ENCODE measurements around the gene RSPH1. TPM values are rescaled to one million over a fixed set of nuclear protein-coding genes. Genes with fewer than 3 reads are reported as not detected.

Gene RSPH1
- total RNA-seq, 1 donor, result 0.81 TPM

DNA sequence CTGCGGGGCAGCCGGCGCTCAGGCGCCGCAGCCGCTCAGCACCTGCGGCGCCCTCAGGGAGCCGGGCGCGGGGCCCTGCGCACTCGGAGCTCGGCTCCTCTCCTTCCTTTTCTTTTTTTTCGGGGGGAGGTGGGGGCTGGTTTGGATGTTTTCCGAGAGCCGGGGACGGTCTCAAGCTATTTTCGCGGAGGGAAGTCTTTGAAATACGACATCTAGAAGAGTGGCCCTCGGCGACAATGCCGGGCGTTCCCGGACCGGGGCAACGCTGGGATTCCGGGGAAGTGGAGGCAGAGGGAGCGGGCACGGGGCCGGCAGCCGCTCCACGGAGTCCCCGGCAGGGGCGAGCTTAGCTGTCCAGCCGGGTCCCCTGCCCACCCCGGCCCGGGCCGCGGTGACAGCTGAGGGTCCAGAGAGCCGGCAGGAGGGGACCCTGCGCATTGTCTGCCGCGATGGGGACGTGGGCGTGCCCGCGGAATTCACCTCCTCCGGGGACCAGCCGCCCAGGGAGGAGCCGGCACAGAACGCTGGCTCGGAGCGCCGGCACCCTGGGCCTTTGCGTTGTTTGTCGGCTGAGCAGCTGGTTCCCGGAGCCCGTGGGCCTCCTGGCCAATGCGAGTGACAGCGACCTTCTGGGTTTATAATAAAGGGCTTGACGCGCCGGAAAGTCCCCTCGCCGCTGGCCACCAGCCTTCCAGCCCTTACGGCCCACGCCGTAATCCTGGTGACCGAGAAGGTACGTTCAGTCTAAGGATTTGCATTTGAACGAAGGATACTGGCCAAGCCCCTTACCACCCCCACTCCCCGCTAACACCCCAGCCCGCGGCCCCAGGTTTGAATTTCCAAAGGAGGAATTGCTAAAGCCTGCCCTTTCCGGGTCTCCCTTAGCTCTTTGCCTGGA lies 18.2 kb upstream of the RSPH1 start:
- peak in 1 of 3 donors; percentile 54 for DNase-seq (ENCODE audit: low read depth in 2 of 3, low spot score in 2 of 3)

DNA sequence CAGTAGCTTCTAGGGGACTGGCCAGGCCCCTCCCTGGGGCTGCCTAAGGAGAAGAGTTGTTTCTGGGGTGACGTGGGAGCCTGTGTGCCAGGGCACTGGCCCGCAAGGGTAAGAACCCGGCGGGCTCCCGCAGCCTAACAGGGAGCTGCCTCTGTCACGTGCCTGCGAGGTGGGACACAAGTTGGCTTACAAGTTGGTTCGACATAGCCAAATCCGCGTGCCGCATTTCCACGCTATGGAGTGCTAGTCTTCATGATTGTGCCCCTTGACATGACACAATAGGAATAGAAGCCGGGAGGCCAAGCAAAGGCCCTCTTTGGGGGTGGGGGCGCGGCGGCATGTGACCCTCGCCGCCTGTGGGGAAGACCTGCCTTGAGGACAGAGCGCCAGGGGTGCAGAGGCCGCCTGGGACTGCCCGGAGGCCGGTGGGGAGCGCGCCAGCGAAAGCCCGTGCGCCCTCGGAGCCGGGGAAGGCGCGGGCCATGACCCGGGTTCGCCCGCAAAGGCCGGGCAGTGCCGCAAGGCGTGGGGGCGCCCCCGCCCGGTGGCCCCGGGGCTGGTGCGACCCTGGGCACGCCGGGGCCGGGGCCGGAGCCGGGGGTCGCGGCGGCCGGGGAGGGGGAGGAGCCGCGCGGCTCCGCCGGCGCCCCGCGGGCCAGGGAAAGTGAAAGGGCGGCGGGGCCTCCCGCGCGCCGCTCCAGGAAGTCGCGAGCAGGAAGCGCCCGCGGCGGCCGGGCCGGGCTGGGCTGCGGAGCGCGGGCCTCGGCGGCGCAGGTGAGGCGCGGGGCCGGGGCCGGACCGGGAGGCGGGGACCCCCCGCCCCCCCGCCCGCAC lies 17.3 kb upstream of the RSPH1 start, which contains the start of gene SLC37A1:
Gene SLC37A1 (plus strand): TSS at position 702 of the 834 bp plus-strand sequence. CDS start 4,603 bp downstream, outside the sequence.
- no peak for DNase-seq (ENCODE audit: low read depth in 2 of 3, low spot score in 2 of 3)

DNA sequence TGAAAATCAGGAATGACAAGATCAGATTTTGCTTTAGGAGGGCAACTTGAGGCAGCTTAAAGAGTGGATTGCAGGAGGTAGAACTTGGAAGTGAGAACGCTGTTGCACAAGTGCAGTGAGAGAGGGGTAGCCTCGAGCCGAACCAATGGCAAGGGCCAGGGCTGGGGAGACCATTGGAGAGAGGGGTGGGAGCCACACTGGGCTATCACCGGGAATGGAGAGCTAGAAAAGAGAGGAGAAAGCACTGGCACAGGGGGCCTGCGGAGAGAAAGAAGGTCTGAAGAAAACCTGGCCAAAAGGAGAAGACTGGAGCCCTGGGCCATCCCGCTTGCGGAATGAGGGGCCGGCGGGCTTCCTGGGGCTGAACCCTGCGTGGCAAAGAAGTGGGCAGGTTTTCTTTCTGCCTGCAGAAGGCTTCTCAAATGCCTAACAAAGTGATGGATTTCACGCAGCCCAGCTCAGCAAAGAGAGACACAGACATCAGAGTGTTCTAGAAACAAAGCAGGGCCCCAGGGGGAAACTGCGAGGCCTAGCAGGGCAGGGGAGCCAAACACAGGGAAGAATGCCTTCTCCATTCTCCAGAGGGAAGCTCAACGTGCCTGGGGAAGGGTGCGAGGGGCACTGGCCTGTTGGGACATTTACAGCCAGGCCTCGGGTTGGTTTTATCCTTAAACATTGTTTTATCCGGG lies 16.5 kb upstream of the RSPH1 start:
- DNase-seq (ENCODE audit: low read depth in 2 of 3, low spot score in 2 of 3), result no peak

DNA sequence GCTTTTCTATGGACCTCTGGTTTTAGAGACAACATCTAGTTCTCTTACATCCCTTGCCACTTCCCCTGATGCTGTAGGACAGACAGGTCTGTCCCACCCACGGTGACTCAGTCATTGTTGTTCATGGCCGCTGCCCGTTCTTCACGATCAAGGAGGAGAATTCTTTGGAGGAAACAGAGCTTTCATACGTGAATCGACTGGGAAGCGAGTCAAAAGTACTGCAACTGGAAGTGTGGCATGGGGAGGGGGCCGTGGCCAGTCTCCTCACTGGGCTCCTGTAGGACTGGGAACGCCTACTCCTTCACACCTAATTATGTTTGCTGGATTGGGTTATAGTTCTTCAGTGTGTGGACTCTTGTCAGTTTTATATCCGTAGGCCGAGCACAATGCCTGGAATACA lies 13.2 kb upstream of the RSPH1 start:
- DNase-seq (ENCODE audit: low read depth in 2 of 3, low spot score in 2 of 3), result no peak

DNA sequence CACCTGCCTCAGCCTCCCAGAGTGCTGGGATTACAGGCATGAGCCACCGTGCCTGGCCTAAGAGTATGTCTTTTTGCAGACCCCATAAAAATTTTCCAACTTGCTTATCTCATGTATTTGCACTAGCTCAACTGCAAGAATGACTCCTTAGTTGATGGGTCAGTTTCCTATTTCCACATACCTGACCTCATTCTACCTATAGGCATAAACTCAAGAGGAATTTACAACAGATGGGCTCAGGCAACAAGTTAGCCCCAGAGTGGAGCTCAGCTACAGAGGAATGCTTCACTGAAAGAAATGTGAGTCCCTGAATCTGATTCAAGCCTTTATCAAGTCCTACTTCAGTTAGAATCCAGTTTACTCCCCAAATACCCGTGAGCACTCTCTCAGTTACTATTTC lies 12.3 kb upstream of the RSPH1 start:
- DNase-seq (ENCODE audit: low read depth in 2 of 3, low spot score in 2 of 3), result no peak

DNA sequence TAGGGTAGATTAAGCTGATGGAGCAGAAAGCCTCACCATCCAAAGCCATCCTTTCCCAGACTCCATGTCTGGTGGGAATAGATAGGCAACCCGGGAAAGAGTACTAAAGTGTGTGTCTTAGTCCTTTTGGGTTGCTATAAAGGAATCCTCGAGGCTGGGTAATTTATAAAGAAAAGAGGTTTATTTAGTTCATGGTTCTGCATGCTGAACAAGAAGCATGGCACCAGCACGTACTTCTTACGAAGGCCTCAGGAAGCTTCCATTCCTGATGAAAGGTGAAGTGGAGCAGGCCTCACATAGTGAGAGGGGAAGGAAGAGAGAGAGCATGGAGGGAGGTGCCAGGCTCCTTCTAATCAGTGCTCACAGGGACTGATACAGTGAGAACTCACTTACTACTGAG lies 11.4 kb upstream of the RSPH1 start:
- DNase-seq (ENCODE audit: low read depth in 2 of 3, low spot score in 2 of 3), result no peak

DNA sequence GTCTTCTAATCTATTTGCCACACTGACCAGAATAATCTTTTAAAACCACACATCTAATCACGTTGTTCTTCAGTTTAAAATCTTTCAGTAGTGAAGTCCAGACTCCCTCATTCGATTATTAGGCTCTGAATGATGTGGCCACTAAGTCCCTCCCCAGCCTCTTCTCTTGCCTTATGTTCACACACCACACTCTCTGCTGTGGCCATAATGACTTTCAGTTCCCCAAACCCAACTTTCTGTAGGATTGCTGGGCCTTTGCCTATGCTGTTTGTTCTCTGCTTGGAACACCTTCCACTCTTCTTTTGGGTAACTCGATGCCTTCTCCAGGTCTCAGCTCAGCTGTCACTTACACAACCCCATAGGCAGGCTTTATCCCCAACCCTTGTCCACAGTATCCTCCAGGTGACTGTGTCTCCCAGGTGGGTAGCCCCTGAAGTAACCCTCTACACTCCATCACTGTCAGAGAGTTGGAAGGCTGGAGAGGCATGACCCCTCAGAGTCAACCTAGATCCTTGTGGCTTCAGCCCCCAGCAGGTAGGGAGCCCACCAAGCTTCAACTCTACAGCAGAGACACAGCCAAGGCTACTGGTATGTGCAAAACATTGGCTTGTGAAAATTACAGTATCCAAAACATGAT lies 9.2 kb upstream of the RSPH1 start:
- DNase-seq (ENCODE audit: low read depth in 2 of 3, low spot score in 2 of 3), result no peak

DNA sequence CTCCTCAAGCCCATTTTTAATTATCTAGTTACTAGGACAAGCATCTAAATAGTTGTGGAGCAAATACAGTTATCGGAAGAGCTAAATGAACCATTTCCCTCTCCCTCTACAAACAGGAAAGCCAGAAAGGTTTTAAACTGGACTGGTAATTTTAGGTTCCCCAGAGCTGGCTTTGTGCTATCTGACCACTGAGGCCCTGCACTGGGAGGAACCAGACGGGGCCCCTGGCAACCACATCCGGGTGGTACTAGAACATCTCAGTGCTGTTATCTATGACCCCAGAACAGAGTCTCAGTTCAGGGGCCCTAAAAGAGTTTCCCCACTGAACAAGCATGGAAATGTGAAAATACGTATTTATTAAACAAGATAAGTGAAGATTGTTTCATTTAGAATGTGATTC lies 7.7 kb upstream of the RSPH1 start:
- DNase-seq (ENCODE audit: low read depth in 2 of 3, low spot score in 2 of 3), result peak in 2 of 3 donors; percentile 64 to 85

DNA sequence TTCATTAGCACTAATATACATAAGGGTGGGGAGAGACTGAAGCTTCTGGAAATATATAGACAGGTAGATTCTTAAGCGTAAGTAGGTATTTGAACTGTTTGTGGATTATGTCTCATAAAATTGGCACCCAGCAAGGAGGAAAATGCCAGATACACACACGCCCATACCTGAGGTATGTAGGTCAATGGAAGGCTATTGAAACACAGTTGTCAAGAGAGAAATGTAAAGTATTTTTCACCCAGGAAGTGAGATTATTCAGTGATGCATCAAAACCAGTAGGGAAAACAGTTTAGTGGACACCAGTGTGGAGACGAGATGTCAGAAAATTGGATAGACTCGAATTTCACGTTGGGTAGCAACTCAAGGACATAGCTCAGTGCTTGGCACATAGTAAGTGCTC lies 4.7 kb upstream of the RSPH1 start:
- DNase-seq (ENCODE audit: low read depth in 2 of 3, low spot score in 2 of 3), result no peak

DNA sequence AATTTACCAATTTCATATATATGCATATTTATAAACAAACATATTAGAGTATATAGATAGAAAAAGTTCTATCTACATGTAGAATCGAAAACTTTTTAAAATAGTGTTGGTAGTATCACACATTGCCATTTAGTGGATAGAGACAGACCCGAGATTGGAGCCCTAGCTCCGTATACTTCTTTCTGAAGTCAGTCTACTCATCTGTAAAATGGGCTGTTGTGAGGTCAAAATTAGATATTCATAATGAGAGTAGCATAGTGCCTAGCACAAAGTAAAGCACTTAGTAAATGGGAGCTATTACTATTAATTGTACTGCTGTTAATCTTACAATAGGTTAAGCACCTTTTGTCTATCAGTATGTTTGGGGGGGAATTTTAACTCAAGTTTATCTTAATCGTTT lies 4.2 kb upstream of the RSPH1 start:
- DNase-seq (ENCODE audit: low read depth in 2 of 3, low spot score in 2 of 3), result no peak

DNA sequence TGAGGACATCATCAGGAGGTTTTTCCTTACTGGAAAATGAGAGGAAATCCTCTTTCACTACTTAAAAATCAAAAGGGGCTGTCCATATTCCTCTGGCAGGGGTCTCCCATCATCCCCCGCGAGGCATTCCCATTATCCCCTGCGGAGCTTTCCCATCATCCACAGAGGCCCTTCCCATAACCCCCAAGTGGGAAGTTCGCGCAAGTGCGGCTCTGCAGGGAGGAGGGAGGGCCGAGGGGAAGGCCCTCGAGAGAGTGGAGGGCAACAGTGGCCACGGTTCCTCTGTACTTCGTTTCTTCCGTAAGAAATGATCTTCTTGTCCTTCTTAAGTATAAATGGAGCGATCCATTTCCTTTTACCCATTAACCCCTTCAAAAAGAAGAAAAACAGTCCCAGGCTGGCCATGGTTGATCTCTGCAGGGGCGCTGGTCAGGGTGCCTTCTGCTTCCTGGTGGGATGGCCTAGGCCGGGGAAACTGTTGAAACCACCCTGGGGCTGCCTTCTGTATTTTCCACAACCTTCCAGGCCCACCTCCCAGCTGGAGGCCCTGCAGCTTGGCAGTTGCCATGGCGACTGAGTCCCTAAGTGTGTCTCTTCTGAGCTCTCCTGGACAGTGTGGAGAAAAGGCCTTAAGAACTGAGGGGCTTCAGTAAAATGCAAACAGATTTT lies 3.6 kb upstream of the RSPH1 start:
- DNase-seq (ENCODE audit: low read depth in 2 of 3, low spot score in 2 of 3), result no peak

DNA sequence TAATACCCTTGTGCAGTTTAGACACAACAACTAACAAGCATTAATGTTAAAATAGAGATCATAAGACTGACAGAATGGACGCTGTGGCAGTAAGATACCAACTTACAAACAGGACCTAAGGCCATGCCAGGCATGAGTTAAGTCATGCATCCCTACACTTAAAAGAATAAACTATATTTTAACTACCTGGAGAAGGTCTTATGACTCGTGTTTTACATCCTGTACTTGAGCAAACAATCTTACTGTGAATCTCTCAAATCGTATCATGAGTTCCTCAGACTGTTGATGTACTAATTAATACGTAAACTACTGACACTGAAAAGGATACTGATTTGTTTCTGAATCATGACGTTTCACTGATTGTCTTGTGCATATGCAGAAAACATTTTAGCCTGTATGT lies 2.0 kb upstream of the RSPH1 start:
- DNase-seq (ENCODE audit: low read depth in 2 of 3, low spot score in 2 of 3), result no peak

DNA sequence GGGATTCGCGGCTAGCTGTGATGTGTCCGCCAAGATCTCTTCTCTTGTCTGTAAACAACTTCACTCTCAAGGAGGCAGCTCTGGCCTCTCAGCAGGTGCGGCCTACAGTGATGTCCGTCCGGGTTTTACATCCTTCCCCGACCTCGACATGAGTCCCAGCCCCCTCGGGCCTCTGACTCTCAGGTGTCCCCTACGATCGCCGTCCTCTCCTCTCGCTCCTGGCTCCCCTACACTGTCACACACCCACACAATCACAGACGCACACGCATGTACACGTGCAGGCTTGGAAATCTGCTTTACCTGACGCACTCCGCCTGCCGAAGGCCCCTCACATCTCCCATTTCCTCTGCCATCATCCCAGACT lies 797 bp upstream of the RSPH1 start:
- no peak for DNase-seq (ENCODE audit: low read depth in 2 of 3, low spot score in 2 of 3)

DNA sequence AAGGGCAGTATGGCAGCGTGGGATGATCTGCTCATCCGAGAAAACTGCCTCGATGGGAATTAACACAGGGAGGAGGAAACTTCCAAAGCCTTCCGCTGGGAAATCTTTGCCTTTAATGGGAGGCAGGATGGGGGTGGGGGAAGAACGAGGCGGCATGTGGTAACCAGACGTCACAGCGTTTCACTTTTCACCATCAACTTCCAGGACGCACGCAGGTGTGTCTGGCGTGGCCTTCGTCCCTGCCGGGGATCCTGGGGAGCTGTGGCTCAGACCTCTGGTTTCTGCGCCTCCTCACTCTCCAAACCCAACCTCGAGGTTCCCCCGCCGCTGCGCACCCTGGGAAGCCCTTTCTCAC lies 282 bp downstream of the RSPH1 start:
- no peak for DNase-seq (ENCODE audit: low read depth in 2 of 3, low spot score in 2 of 3)

DNA sequence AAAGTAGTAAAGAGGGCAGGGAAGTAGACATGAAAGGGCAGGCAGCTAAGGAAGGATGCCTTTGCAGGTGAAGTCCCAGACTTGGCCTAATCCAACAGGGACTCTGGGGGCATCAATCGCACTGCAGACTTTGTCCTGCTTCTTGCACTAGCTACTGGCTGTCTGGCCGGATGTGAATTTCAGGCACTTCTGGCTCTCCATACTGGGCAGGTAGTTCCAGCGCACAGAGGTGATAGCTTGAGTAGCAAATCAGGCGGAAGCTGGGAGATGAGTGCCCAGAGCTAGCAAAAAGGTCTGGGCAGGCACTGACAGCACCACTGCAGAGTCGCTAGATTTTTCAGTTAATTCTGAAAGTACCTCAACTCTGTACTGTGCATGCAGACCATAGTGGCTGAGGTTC lies 997 bp downstream of the RSPH1 start:
- no peak for DNase-seq (ENCODE audit: low read depth in 2 of 3, low spot score in 2 of 3)

DNA sequence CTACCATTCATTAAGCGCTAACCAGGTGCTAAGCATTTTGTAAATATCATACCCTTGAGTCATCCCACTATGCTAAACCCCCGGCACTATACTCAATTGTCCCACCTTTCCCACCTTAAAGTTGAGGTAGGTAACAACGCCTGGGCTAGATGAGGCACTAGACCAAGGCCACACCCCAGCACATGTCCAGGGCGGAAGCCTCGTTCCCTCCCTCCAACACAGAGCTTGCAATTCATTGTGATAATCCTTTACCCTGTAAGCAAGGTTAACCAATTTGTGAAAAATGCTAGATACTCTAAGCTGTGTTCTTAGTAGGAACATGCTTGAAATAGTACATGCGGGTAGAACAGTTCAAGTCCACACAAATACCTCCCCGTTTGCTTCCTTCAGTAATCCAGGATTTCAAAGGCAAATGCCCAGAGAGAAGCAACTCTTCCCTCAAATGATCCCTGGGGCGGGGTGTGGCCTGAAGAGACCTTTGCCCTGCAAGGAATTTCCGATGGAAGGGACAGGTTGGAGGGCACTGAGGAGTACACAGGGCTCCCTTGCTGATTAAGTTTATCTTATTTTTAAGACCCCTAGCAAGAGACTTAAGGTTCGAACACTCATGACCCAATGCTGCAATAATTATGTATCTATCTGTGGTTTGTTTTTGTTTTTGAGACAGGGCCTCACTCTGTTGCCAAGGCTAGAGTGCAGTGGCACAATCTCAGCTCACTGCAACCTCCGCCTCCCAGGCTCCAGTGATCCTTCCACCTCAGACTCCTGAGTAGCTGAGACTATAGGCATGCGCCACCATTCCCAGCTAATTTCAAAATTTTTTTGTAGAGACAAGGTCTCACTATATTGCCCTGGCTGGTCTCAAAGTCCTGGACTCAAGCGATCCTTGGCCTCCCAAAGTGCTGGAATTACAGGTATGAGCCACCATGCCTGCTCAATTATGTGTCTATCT lies 2.6 kb downstream of the RSPH1 start:
- no peak for DNase-seq (ENCODE audit: low read depth in 2 of 3, low spot score in 2 of 3)

DNA sequence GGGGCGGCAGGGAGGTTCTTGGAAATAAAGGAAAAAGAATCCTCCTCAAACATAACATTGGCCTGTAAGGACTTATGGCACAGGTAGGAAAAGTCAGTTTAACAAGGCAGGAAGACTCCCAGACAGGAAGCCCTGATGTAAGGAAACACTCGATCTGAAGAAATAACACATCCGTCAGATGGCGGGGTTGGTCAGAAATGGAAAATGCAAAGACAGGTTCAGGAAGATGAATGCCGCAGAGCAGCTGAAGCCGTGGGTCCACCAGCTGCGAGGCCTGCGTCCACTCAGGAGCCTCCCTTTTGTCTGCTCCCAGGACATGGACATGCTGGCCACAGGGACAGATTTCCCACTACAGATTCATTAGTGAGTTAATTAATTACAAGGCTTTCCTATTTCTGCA lies 3.8 kb downstream of the RSPH1 start:
- DNase-seq (ENCODE audit: low read depth in 2 of 3, low spot score in 2 of 3), result peak in 1 of 3 donors; percentile 27

DNA sequence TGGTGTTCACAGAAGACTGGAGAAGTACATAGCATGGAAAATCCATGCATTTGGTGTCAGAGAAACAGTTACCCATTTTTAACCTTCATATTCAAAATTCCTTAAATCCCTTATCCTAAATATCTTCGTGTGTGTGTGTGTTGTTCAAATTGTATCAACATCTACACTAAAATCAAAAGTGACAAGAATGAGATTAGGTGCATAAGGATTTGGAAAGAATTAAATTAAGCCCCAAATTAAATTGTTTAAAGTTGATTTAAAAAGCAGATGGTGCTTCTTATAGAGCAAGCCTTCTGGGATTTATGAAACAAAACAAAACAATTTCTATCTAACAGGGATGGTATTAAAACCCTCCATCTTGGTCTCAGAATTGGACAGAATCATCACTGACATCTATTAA lies 4.7 kb downstream of the RSPH1 start:
- no peak for DNase-seq (ENCODE audit: low read depth in 2 of 3, low spot score in 2 of 3)

DNA sequence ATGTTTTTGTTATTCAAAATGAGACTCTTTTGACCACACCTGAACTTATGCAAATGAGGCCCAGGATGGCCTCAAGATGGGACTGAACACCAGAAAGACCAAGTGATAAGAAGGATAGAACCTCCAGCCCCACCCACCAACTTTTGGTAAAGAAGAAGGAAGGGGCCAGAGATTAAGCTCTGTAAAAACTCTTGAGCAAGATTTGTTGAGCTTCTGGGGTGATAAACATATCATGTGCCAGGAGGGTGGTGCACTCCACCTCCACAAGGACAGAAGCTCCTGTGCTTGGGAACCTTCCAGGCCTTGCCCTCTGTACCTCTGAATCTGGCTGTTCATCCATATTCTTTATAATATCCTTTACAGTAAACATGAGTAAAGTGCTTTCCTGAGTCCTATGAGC lies 5.3 kb downstream of the RSPH1 start:
- DNase-seq (ENCODE audit: low read depth in 2 of 3, low spot score in 2 of 3), result no peak
